Measurements from ENCODE around the gene SESTD1.
A peak's percentile ranks its signal among the peaks of the same experiment; 100 is the strongest.
"Not testable (repeated sequence)": the region's sequence is repeated elsewhere in the genome, so short reads cannot be mapped to it uniquely, and the experiment has no call there.

The SESTD1 gene

DNA sequence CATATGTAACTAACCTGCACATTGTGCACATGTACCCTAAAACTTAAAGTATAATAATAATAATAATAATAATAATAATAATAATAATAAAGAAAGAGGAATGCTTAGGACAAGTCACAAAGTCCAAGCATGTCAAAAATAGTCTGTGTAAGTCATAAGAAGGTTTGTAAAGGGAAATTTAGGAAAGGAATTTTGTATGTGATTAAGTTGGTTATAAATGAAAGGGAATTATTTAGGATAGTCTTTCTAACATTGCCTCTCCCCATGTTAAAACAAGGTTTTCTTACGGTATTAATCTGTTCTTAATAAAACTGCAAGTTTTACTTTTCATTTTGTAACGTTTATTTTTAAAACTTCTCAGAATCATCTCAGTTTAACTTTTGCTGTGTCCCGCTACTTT lies 62.8 kb downstream of the SESTD1 start:
- Histone ChIP-seq H3K4me1 (ENCODE audit: control insufficient read depth, low read depth, low read length) (no peaks in the 10 kb centered on the region), H3K9me3 (ENCODE audit: control insufficient read depth, low read depth, low read length) (peaks cover 22% of the 10 kb centered on the region), H3K27ac (ENCODE audit: low read length) (no peak overlapping the region), H3K27me3 (ENCODE audit: control insufficient read depth, insufficient read depth, low read length) (no peaks in the 10 kb centered on the region), H3K9ac (ENCODE audit: low read length) (no peak overlapping the region), H3K4me3 (ENCODE audit: low read length) (no peak overlapping the region), H3K36me3 (ENCODE audit: control insufficient read depth, low read depth, low read length) (no peaks in the 10 kb centered on the region)

DNA sequence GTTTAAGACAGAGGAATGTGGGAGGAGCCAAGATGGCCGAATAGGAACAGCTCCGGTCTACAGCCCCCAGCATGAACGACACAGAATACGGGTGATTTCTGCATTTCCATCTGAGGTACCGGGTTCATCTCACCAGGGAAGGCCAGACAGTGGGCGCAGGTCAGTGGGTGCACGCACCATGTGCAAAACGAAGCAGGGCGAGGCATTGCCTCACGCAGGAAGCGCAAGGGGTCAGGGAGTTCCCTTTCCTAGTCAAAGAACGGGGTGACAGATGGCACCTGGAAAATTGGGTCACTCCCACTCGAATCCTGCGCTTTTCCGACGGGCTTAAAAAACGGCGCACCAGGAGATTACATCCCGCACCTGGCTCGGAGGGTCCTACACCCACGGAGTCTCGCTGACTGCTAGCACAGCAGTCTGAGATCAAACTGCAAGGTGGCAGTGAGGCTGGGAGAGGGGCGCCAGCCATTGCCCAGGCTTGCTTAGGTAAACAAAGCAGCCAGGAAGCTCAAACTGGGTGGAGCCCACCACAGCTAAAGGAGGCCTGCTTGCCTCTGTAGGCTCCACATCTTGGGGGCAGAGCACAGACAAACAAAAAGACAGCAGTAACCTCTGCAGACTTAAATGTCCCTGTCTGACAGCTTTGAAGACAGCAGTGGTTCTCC lies 68.6 kb downstream of the SESTD1 start:
- H3K27me3 ChIP-seq (ENCODE audit: control insufficient read depth, insufficient read depth, low read length); H3K9ac ChIP-seq (ENCODE audit: low read length); H3K9me3 ChIP-seq (ENCODE audit: control insufficient read depth, low read depth, low read length); H3K4me3 ChIP-seq (ENCODE audit: low read length); H3K27ac ChIP-seq (ENCODE audit: low read length); H3K4me1 ChIP-seq (ENCODE audit: control insufficient read depth, low read depth, low read length); H3K36me3 ChIP-seq (ENCODE audit: control insufficient read depth, low read depth, low read length): not testable (repeated sequence)

DNA sequence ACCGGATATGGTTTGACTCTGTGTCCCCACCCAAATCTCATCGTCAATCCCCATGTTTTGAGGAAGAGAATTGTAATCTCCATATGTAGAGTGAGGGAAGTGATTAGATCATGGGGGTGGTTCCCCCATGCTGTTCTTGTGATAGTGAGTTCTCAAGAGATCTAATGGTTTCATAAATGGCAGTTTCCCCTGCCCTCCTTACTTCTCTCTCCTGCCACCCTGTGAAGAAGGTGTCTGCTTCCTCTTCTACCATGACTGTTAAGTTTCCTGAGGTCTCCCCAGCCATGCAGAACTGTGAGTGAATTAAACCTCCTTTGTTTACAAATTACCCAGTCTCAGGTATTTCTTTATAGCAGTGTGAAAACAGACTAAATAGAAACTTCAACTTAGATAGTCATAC lies 69.5 kb downstream of the SESTD1 start:
- no peaks in the 10 kb centered on the region for H3K27me3 ChIP-seq (ENCODE audit: control insufficient read depth, insufficient read depth, low read length)
- no peaks in the 10 kb centered on the region for H3K4me1 ChIP-seq (ENCODE audit: control insufficient read depth, low read depth, low read length)
- no peaks in the 10 kb centered on the region for H3K36me3 ChIP-seq (ENCODE audit: control insufficient read depth, low read depth, low read length)
- no peak overlapping the region for H3K4me3 ChIP-seq (ENCODE audit: low read length)
- H3K9me3 ChIP-seq (ENCODE audit: control insufficient read depth, low read depth, low read length) = no peaks in the 10 kb centered on the region
- H3K9ac ChIP-seq (ENCODE audit: low read length) = no peak overlapping the region
- H3K27ac ChIP-seq (ENCODE audit: low read length) = no peak overlapping the region

DNA sequence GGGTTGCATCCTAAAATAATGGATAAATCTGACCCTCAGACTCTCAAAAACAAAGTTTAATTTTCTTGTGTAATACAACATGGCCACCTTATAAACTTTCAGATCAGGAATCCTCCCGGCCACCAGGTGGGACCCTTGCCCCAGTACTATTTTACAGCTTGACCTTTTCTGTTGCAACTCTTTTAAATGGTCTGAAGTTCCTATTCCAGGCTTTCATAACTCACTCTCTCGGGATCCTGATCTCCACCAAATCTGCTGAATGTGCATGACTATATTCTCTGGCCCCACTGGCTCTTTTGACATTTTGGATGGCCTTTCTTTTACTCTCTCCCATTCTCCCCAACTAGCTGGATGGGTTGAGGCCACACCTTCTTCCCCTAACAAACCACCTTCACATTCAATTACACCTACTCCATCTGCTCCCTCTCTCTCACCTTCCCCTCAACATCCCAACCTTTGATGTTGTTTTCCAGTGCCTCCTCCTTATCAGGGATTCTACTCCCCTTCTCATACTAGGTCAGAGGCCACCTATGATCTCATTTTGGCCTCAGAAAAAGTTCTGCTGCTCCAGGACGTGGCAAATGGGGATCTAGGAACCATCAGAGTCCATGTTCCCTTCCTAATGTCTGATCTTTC lies 70.8 kb downstream of the SESTD1 start:
- Histone ChIP-seq H3K4me1 (ENCODE audit: control insufficient read depth, low read depth, low read length) (no peaks in the 10 kb centered on the region), H3K9me3 (ENCODE audit: control insufficient read depth, low read depth, low read length) (no peaks in the 10 kb centered on the region), H3K27ac (ENCODE audit: low read length) (no peak overlapping the region), H3K4me3 (ENCODE audit: low read length) (no peak overlapping the region), H3K9ac (ENCODE audit: low read length) (no peak overlapping the region), H3K27me3 (ENCODE audit: control insufficient read depth, insufficient read depth, low read length) (no peaks in the 10 kb centered on the region), H3K36me3 (ENCODE audit: control insufficient read depth, low read depth, low read length) (no peaks in the 10 kb centered on the region)

DNA sequence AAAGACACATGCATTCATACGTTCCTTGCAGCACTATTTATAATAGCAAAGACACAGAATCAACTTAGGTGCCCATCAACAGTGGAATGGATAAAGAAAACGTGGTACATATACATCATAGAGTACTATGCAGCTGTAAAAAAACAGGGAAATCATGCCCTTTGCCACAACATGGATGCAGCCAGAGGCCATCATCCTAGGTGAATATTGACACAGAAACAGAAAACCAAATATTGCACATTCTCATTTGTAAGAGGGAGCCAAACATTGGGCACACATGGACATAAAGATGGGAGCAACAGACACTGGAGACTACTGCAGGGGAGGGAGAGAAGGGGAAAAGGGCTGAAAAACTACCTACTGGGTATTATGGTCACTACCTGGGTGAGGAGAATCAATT lies 73.5 kb downstream of the SESTD1 start:
- Histone ChIP-seq H3K9ac (ENCODE audit: low read length) (no peak overlapping the region), H3K36me3 (ENCODE audit: control insufficient read depth, low read depth, low read length) (no peaks in the 10 kb centered on the region), H3K27me3 (ENCODE audit: control insufficient read depth, insufficient read depth, low read length) (no peaks in the 10 kb centered on the region), H3K9me3 (ENCODE audit: control insufficient read depth, low read depth, low read length) (no peaks in the 10 kb centered on the region), H3K4me3 (ENCODE audit: low read length) (no peak overlapping the region), H3K27ac (ENCODE audit: low read length) (no peak overlapping the region), H3K4me1 (ENCODE audit: control insufficient read depth, low read depth, low read length) (no peaks in the 10 kb centered on the region)

DNA sequence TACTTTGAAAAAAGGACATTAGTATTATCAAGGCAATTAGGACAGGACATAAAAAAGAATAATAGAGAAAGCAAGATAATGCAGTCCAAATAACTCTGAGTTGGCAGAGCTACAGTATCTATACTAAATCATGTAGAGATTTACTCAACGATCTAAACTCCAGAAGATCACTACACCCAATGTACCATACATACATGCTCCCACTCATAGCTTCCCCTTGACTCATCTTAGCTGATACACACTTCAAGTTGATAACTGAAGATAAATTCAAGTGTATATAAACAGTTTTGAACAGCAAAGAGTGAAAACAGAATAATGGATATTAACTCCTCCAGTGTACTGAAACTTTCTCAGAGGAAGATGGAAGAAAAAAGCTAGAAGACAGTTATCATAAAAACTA lies 78.5 kb downstream of the SESTD1 start:
- Histone ChIP-seq H3K27me3 (ENCODE audit: control insufficient read depth, insufficient read depth, low read length) (no peaks in the 10 kb centered on the region), H3K9me3 (ENCODE audit: control insufficient read depth, low read depth, low read length) (no peaks in the 10 kb centered on the region), H3K4me1 (ENCODE audit: control insufficient read depth, low read depth, low read length) (peaks cover 12% of the 10 kb centered on the region), H3K36me3 (ENCODE audit: control insufficient read depth, low read depth, low read length) (no peaks in the 10 kb centered on the region), H3K27ac (ENCODE audit: low read length) (no peak overlapping the region), H3K4me3 (ENCODE audit: low read length) (no peak overlapping the region), H3K9ac (ENCODE audit: low read length) (no peak overlapping the region)

DNA sequence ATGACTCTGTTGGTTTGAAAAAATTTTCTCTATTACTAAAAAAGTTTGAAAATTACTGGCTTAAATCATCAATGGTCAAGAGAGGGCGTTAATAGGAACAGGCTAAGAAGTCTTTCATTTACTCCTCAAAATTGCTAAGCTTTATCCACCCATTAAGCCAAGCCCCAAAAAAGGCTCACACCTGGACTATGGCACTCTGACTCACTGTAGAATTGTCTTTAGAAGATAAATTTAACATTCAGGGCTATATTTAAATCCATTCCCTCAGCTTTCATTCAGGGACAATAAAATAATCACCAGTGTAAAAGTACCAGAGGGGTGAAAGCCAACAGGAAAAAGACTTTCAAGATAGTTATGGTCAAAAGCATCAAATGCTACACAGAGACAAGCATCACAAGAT lies 80.0 kb downstream of the SESTD1 start:
- Histone ChIP-seq H3K9ac (ENCODE audit: low read length) (no peak overlapping the region), H3K4me1 (ENCODE audit: control insufficient read depth, low read depth, low read length) (peaks cover 27% of the 10 kb centered on the region), H3K4me3 (ENCODE audit: low read length) (no peak overlapping the region), H3K27me3 (ENCODE audit: control insufficient read depth, insufficient read depth, low read length) (no peaks in the 10 kb centered on the region), H3K27ac (ENCODE audit: low read length) (no peak overlapping the region), H3K9me3 (ENCODE audit: control insufficient read depth, low read depth, low read length) (no peaks in the 10 kb centered on the region), H3K36me3 (ENCODE audit: control insufficient read depth, low read depth, low read length) (no peaks in the 10 kb centered on the region)

DNA sequence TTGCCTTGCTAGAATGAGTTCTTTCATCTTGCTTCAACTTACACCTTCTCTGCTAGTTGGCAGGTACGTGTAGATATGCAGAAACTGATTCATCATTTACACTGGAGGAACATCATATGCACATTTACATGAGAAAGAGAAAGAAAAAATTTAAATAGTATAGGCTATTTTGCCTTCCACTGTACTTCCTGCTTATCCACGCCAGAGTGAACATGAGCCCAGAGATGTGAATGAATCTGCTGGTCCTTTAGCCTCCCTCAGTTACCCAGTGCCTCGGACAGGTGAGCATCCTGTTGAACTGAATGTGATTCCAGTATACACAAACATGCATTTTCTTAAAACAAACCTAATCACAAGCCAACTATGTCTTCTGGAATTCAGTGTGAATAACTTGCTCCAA lies 83.6 kb downstream of the SESTD1 start:
- H3K4me1 ChIP-seq (ENCODE audit: control insufficient read depth, low read depth, low read length) = peaks cover 30% of the 10 kb centered on the region
- H3K9me3 ChIP-seq (ENCODE audit: control insufficient read depth, low read depth, low read length) = no peaks in the 10 kb centered on the region
- H3K27me3 ChIP-seq (ENCODE audit: control insufficient read depth, insufficient read depth, low read length) = no peaks in the 10 kb centered on the region
- H3K36me3 ChIP-seq (ENCODE audit: control insufficient read depth, low read depth, low read length) = no peaks in the 10 kb centered on the region
- H3K9ac ChIP-seq (ENCODE audit: low read length) = peak overlapping the region; percentile 10
- H3K27ac ChIP-seq (ENCODE audit: low read length) = peak overlapping the region; percentile 56
- H3K4me3 ChIP-seq (ENCODE audit: low read length) = peak overlapping the region; percentile 41

DNA sequence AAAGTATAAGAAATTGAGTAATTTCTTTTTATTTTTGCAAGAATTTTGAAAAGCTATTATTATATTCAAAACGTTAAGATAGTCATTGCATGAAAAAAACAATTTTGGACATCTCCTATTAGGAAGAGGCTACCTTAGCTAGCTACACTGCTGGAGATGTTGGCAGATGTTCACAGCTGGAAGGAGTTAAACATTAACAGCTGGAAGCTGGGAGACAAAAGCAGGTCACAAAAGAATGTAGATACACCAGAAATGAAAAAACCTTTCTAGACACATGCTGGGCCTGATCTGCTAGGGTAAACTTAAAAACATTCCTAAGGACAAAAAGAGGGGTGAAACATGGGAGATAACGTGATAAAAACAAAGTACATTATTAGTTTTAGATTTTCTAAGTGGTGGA lies 84.4 kb downstream of the SESTD1 start:
- Histone ChIP-seq H3K9ac (ENCODE audit: low read length) (peak overlapping the region; percentile 10), H3K9me3 (ENCODE audit: control insufficient read depth, low read depth, low read length) (no peaks in the 10 kb centered on the region), H3K4me3 (ENCODE audit: low read length) (peak overlapping the region; percentile 41), H3K27me3 (ENCODE audit: control insufficient read depth, insufficient read depth, low read length) (no peaks in the 10 kb centered on the region), H3K27ac (ENCODE audit: low read length) (peak overlapping the region; percentile 56), H3K4me1 (ENCODE audit: control insufficient read depth, low read depth, low read length) (peaks cover 30% of the 10 kb centered on the region), H3K36me3 (ENCODE audit: control insufficient read depth, low read depth, low read length) (no peaks in the 10 kb centered on the region)

DNA sequence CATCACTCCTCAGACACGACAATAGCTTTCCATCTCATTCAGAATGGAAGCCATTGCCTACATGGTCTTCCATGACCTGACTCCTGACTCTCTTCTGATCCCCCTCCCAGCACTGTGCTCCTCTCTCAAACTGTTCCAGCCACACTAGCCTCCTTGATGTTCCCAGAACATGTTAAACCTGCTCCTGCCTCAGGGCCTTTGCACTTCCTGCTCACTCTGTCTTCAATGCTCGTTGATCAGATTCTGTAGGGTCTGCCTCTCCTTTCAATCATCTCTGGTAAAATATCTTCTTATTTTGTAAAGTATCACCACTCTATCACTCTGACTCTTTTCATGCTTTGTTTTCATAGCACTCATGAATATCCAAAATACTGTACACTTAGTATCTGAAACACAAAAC lies 84.9 kb downstream of the SESTD1 start:
- peak overlapping the region; percentile 41 for H3K4me3 ChIP-seq (ENCODE audit: low read length)
- H3K9me3 ChIP-seq (ENCODE audit: control insufficient read depth, low read depth, low read length) = no peaks in the 10 kb centered on the region
- H3K27ac ChIP-seq (ENCODE audit: low read length) = peak overlapping the region; percentile 24
- peaks cover 30% of the 10 kb centered on the region for H3K4me1 ChIP-seq (ENCODE audit: control insufficient read depth, low read depth, low read length)
- no peaks in the 10 kb centered on the region for H3K36me3 ChIP-seq (ENCODE audit: control insufficient read depth, low read depth, low read length)
- no peak overlapping the region for H3K9ac ChIP-seq (ENCODE audit: low read length)
- H3K27me3 ChIP-seq (ENCODE audit: control insufficient read depth, insufficient read depth, low read length) = no peaks in the 10 kb centered on the region

DNA sequence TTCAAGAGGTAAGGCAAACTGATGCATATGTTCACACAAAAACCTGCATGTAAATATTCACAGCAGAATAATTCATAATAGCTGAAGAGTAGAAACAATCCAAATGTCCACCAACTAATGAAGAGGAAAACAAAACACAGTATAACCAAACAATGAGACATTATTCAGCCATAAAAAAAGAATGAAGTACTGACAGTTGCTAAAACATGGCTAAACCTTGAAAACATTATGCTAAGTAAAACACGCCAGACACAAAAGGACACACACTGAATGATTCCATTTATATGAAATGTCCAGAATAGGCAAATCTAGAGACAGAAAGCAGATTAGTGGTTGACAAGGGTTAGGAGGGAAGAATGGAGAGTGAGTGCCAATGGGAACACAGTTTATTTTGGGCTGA lies 86.9 kb downstream of the SESTD1 start:
- Histone ChIP-seq H3K9ac (ENCODE audit: low read length) (no peak overlapping the region), H3K27me3 (ENCODE audit: control insufficient read depth, insufficient read depth, low read length) (no peaks in the 10 kb centered on the region), H3K4me1 (ENCODE audit: control insufficient read depth, low read depth, low read length) (peaks cover 34% of the 10 kb centered on the region), H3K36me3 (ENCODE audit: control insufficient read depth, low read depth, low read length) (no peaks in the 10 kb centered on the region), H3K4me3 (ENCODE audit: low read length) (no peak overlapping the region), H3K27ac (ENCODE audit: low read length) (no peak overlapping the region), H3K9me3 (ENCODE audit: control insufficient read depth, low read depth, low read length) (no peaks in the 10 kb centered on the region)

DNA sequence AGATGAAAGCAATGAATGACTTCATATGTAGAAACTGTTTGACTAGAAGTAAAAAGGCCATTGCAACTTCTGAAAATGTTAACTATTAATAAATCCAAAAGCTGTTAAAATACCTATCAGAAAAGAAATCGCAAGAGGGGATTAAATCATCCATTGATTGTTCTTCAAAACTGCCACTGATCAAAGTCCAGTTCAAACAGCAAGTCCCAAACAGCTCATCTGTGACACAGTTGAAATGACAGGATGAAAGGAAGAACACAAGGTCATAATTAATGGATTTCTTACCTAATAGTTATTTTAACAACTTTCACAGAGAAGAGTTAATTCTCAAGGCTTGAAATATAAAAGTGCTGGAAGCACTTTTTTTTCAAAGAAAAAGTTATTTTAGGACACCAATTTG lies 90.4 kb downstream of the SESTD1 start:
- no peak overlapping the region for H3K4me3 ChIP-seq (ENCODE audit: low read length)
- no peak overlapping the region for H3K9ac ChIP-seq (ENCODE audit: low read length)
- H3K9me3 ChIP-seq (ENCODE audit: control insufficient read depth, low read depth, low read length) = no peaks in the 10 kb centered on the region
- H3K4me1 ChIP-seq (ENCODE audit: control insufficient read depth, low read depth, low read length) = peaks cover 8% of the 10 kb centered on the region
- H3K27me3 ChIP-seq (ENCODE audit: control insufficient read depth, insufficient read depth, low read length) = no peaks in the 10 kb centered on the region
- H3K36me3 ChIP-seq (ENCODE audit: control insufficient read depth, low read depth, low read length) = no peaks in the 10 kb centered on the region
- no peak overlapping the region for H3K27ac ChIP-seq (ENCODE audit: low read length)

Data from iPS-18a (cell line).